T-helper 2 cell treated with Interferon-gamma antibody and Interleukin-4, amounts not matched to agents 5 μg/mL and 100 μg/mL, for 36 hours (primary cell): Measurements from ENCODE around the gene TNNI2.
A peak's percentile ranks its signal among the peaks of the same experiment; 100 is the strongest.
"Not testable (repeated sequence)": the region's sequence is repeated elsewhere in the genome, so short reads cannot be mapped to it uniquely, and the experiment has no call there.

Source experiments
- DNase-seq: peaks from one replicate; pipeline ENCODE4 v3.0.0; 2021; ENCODE audit warnings: low spot score
- H3K27ac Mint-ChIP-seq: one replicate; pipeline ENCODE4 v1.8.0; 2021; ENCODE audit warnings: mild to moderate bottlenecking, mixed read lengths
- H3K27me3 Mint-ChIP-seq: one replicate; pipeline ENCODE4 v1.8.0; 2021; ENCODE audit warnings: low read depth, mixed read lengths
- H3K36me3 Mint-ChIP-seq: one replicate; pipeline ENCODE4 v1.8.0; 2021; ENCODE audit warnings: low read depth, mixed read lengths
- H3K4me1 Mint-ChIP-seq: one replicate; pipeline ENCODE4 v1.8.0; 2021; ENCODE audit warnings: low read depth, mixed read lengths
- H3K4me3 Mint-ChIP-seq: one replicate; pipeline ENCODE4 v1.8.0; 2022; ENCODE audit warnings: mild to moderate bottlenecking, moderate library complexity, mixed read lengths
- H3K9me3 Mint-ChIP-seq: one replicate; pipeline ENCODE4 v1.8.0; 2021; ENCODE audit warnings: mixed read lengths

TNNI2 gene

DNA sequence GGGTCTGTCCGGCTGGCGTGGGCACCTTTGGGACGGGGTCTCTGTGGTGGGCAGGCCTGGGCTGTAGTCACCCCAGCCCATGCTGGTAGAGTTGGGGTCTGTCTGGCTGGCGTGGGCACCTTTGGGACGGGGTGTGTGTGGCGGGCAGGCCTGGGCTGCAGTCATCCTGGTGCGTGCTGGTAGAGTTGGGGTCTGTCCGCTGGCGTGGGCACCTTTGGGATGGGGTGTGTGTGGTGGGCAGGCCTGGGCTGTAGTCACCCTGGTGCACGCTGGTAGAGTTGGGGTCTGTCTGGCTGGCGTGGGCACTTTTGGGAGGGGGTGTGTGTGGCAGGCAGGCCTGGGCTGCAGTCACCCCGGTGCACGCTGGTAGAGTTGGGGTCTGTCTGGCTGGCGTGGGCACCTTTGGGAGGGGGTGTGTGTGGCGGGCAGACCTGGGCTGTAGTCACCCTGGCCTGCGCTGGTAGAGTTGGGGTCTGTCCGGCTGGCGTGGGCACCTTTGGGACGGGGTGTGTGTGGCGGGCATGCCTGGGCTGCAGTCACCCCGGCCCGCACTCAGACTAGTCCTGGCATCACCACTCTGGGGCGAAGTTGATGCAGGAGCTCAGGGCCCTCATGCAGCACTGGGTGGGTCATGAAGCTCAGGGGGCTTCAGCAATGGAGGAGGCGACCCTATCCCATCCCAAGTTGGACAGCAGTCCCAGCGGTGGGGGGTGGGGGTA lies 33.6 kb downstream of the TNNI2 start:
- Mint-ChIP-seq H3K4me3 (no peak overlapping the region), H3K27ac (no peak overlapping the region), H3K36me3 (peaks cover 11% of the 10 kb centered on the region), H3K27me3 (no peaks in the 10 kb centered on the region), H3K4me1 (peaks cover 24% of the 10 kb centered on the region), H3K9me3 (no peaks in the 10 kb centered on the region)
- no peak for DNase-seq

DNA sequence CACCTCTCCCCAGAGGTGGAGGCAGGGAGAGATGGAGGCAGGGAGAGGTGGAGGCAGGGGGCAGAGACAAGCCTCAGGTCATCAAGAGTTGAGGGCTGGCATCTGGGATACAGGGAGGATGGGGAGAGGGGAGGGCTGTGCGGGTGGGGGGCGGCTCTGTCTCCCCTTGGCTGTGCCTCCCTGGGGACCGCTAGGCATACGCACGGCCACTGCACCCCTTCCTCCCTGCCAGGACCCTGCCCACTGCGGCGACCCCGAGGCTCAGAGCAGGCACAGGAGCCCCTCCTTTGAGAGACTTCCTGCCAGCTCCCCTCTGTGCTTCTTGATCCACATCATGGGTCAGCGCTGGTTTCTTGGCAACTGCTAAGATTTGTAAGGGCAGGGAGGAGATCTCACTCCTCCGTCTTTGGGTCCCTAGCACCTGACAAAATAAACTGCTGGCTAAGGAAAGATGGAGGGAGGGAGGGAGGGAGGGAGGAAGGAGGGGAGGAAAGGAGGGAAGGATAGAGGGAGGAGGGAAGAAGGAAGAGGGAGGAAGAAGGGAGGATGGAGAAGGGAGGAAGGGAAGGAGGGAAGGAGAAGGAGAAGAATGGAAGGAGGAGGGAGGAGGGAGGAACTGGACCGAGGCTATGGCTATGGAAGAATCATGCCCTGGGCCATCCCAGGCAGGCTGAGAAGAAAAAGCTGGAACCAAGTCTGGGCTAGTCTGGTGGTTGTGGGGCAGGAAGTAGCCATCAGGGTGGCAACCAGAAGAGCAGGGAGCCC lies 34.4 kb downstream of the TNNI2 start:
- Mint-ChIP-seq H3K27ac (peak overlapping the region; percentile 74), H3K27me3 (no peaks in the 10 kb centered on the region), H3K4me1 (peaks cover 24% of the 10 kb centered on the region), H3K4me3 (no peak overlapping the region), H3K36me3 (peaks cover 11% of the 10 kb centered on the region), H3K9me3 (no peaks in the 10 kb centered on the region)
- DNase-seq = no peak

DNA sequence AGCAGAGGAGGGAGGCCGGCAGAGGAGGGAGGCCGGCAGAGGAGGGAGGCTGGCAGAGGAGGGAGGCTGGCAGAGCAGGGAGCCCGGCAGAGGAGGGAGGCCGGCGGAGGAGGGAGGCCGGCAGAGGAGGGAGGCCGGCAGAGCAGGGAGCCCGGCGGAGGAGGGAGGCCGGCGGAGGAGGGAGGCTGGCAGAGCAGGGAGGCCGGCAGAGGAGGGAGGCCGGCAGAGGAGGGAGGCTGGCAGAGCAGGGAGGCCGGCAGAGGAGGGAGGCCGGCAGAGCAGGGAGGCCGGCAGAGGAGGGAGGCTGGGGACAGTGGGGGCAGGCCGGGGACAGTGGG lies 35.0 kb downstream of the TNNI2 start:
- not testable (repeated sequence) for DNase-seq, H3K4me3 Mint-ChIP-seq, H3K27me3 Mint-ChIP-seq, H3K9me3 Mint-ChIP-seq
- Mint-ChIP-seq H3K36me3 (peaks cover 11% of the 10 kb centered on the region), H3K27ac (peak overlapping the region; percentile 74), H3K4me1 (peaks cover 24% of the 10 kb centered on the region)

DNA sequence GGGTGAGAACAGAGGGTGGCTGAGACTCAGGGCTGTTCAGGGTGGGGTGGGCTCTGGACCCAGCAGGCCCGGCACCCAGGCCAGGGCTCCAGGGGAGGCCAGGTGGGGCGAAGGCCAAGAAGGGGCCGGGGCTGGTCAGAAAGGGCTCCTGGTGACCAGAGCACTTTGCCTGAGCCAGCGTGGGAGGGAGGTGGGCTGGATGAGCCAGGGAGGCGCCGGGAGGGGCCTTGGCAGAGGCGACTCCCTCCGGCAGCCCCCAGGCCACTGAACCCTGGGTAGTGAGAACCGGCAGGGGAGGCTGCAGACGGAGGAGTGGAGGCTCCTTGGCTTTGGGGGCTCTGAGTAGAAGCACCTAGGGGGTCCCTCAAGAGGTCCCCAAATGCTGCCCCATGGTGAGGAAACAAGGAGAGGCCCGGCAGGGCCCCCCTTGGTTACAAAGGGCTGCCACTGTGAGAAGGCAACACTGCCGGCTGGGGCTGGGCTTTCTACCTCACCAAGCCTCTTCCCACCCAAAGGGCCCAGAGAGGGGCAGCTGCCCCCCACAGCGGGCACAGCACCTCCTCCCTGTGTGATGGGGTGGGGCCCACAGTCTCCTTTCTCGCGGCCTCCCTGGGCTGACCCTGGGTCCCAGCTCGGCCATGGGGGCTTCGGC lies 35.8 kb downstream of the TNNI2 start:
- H3K4me3 Mint-ChIP-seq, H3K27me3 Mint-ChIP-seq, H3K9me3 Mint-ChIP-seq, DNase-seq, H3K36me3 Mint-ChIP-seq, H3K27ac Mint-ChIP-seq: not testable (repeated sequence)
- peaks cover 17% of the 10 kb centered on the region for H3K4me1 Mint-ChIP-seq

DNA sequence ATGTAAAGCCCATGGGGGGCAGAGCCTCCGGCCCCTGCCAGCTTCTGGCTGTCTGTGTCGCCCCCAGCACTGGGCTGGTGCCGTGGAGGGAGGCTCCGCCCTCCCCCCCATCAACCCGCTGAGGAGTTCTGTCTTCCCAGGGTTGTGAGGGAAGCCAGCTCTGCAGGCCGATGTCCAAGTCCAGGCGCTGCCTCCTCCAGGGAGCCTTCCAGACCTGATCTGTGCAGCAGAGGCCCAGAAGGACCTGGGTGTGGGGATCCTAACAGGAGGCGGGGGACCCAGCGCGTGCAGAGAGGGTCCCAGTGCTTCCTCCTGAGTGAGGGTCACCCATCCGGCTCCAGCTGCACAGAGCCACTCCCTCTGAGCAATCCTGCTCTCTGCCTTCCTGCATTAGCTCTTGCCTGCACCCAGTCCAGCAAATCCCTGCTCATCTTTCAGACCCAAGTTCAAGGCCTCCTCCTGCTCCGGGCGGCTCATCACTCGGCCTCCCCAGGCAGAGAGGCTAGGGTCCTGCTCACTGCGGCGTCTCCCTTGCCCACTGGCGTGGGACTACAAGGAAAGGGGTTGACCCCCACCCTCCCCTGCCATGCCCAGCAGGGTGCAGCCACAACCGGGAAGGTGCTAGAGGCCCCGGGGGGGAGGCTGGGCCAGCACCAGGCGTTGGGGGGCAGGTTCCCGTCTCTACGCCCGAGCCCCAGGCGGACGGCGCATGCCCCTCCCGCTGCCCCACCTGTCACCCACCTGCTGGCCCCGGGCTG lies 36.5 kb downstream of the TNNI2 start:
- Mint-ChIP-seq H3K27ac (peak overlapping the region; percentile 69), H3K27me3 (no peaks in the 10 kb centered on the region), H3K9me3 (no peaks in the 10 kb centered on the region), H3K4me3 (no peak overlapping the region), H3K4me1 (peaks cover 16% of the 10 kb centered on the region), H3K36me3 (peaks cover 9% of the 10 kb centered on the region)
- no peak for DNase-seq

- H3K9me3 Mint-ChIP-seq, H3K4me3 Mint-ChIP-seq, H3K4me1 Mint-ChIP-seq, H3K27me3 Mint-ChIP-seq, H3K36me3 Mint-ChIP-seq, DNase-seq, H3K27ac Mint-ChIP-seq: not testable (repeated sequence)
Observed at GRCh38 chr11:1875851-1876301, 37.1 kb downstream of the TNNI2 start.

DNA sequence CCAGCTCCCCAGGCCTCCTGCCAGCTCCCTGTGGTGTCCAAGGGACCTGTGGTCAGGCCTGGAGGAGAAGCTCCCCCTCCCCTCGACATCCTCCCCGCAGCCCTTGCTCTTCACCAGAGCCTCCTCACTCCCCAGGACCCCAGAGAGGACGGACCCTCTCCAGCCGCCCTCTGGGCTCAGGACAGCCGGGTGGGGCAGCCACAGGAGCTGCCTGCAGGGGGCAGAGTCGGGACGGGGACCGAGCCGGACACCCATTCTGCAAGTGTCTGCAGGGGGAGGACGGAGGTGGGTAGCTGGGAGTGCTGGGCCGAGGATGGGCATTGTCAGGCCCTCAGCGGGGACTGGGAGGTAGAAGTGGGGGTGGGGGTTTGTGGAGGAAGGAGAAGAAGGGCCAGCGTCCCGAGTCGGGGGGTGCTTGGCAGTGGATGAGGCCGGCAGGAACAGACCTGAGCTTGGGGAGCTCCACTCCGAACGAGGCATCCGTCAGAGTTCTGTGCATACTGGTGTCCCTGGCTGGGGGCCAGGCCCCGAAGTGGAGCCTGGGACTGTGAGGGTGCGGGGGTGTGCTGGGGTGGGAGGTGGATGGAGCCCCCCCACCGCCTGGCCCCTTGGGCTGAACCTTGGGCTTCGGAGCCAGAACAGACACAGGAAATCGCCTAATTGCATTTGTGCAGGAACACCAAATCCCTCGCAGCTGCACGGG lies 37.7 kb downstream of the TNNI2 start:
- Mint-ChIP-seq H3K36me3 (peaks cover 5% of the 10 kb centered on the region), H3K4me1 (peaks cover 6% of the 10 kb centered on the region), H3K27me3 (no peaks in the 10 kb centered on the region), H3K27ac (no peak overlapping the region), H3K9me3 (no peaks in the 10 kb centered on the region), H3K4me3 (no peak overlapping the region)
- DNase-seq = no peak

DNA sequence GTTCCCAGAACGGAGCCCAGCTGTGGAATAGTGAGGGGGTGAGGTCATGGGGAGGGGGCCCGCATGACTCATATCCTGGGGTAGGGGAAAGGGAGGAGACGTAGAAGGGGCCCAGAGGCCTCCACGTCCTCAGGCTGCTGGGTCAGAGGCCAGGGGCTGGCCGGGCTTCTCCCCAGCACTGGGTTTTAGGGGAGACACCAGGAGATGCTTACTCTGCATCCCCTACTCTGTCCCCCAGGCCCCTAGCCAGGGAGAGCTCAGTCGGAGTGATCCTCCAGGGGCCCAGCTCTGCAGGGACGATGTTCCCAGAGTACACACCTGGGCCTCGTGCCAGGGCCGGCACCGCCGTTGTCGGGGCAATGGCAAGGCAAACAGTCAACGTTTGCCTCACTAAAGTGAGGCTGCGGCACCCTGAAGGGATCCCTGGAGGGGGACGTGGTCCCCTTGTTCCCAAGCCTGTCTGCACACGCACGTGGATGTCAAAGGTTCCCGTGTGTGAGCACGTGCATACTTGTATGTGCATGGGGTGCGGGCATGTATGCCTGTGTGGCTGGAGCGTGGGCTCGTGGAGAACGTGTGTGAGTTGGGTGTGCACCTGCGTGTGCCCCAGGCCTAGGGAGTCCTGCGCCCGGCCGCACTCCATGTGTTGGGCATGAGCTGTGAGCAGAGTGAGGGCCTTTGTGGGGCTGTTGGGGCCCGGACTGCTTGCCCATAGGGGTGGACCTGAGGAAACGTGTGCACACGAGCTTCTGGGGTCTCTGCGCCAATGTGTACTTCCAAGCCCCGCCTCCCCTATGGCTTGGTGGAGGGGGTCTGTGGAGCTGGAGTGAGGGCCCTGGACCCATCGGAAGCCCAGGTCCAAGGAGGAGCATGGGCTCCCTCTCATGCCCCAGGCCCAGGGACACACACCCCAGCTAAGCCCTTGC lies 38.7 kb downstream of the TNNI2 start:
- Mint-ChIP-seq H3K9me3 (no peaks in the 10 kb centered on the region), H3K4me1 (peaks cover 2% of the 10 kb centered on the region), H3K4me3 (no peak overlapping the region), H3K36me3 (peaks cover 5% of the 10 kb centered on the region), H3K27ac (no peak overlapping the region), H3K27me3 (no peaks in the 10 kb centered on the region)
- no peak for DNase-seq

- DNase-seq = no peak
- H3K36me3 Mint-ChIP-seq = peaks cover 5% of the 10 kb centered on the region
- no peaks in the 10 kb centered on the region for H3K27me3 Mint-ChIP-seq
- H3K4me1 Mint-ChIP-seq = no peaks in the 10 kb centered on the region
- H3K9me3 Mint-ChIP-seq = no peaks in the 10 kb centered on the region
- H3K27ac Mint-ChIP-seq = no peak overlapping the region
- no peak overlapping the region for H3K4me3 Mint-ChIP-seq
Observed at GRCh38 chr11:1878137-1879031, 39.6 kb downstream of the TNNI2 start.

DNA sequence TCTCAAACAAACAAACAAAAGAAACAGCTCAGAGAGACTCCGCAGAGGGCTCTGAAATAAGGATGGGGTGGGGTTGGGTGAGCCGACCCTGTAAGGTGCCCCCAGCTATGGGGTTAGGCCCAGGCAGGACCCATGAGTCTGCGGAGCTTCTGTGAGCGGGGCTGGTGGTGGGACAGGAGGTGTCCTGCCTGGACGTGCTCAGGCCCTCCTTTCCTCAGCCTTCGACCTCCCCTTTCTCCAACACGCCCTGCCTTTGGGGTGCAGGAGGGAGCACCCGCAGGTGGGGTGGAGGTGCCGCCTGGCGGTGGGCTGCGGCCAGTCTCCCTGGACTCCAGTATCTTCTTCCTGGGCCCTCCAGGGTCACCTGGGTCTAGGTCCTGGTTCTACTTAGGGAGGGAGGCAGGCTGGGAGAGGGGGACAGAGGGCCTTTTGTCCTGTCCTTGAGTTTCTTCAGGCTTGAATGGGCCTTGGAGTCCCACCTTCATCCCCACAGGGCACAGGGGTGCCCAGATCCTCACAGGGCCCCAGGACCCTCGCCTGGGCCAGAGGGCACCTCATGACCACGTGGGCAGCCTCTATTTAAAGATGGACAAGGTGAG lies 40.7 kb downstream of the TNNI2 start:
- peaks cover 5% of the 10 kb centered on the region for H3K36me3 Mint-ChIP-seq
- no peaks in the 10 kb centered on the region for H3K9me3 Mint-ChIP-seq
- no peaks in the 10 kb centered on the region for H3K27me3 Mint-ChIP-seq
- no peak for DNase-seq
- no peak overlapping the region for H3K27ac Mint-ChIP-seq
- H3K4me1 Mint-ChIP-seq = no peaks in the 10 kb centered on the region
- no peak overlapping the region for H3K4me3 Mint-ChIP-seq

DNA sequence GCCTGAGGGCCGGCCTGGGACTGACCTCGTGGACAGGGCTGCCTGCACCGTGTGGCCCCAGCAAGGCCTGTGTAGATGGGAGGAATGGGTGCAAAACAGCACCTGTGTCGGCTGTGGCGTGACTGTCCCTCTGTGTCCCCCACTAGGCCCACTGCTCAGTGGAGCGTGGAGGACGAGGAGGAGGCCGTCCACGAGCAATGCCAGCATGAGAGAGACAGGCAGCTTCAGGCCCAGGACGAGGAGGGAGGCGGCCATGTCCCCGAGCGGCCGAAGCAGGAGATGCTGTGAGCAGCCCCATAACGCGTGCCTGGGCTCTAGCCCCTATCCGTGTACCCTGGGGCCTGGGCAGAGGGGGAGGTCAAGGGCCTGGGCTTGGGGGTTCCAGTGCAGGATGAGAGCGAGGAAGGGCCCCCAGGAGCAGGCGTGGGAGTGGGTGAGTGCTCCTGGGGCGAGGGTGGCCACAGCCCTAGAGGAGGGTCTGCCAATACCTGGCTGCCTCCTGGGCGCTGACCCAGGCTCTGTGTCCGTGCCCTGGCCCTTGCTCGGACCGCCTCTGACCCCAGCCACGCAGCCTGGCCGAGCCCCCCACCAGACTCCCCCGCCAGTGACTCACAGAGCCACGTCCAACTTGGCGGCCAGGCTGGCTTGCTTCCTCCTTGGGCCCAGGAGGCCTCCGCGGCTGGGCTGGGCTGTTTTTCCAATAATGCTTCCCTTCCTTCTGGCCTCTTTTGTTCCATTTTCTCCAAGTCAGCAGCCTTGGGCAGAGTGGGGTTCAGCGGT lies 41.4 kb downstream of the TNNI2 start:
- no peaks in the 10 kb centered on the region for H3K4me1 Mint-ChIP-seq
- H3K36me3 Mint-ChIP-seq = peaks cover 5% of the 10 kb centered on the region
- H3K9me3 Mint-ChIP-seq = no peaks in the 10 kb centered on the region
- no peak overlapping the region for H3K4me3 Mint-ChIP-seq
- no peak overlapping the region for H3K27ac Mint-ChIP-seq
- no peaks in the 10 kb centered on the region for H3K27me3 Mint-ChIP-seq
- no peak for DNase-seq
